H1 (cell line): ENCODE results near the gene NOM1. TPM values are rescaled to one million over a fixed set of nuclear protein-coding genes. Genes with fewer than 3 reads are reported as not detected.

ENCODE experiments used
- CTCF ChIA-PET: fragments of 300-600 bp; sonication (Branson Sonifier 250); formaldehyde crosslinking; loops from one replicate; lab custom pipeline; 2021; ENCODE audit not compliant: partially characterized antibody; lab: Charles Lee
- POLR2A ChIA-PET: fragments of 300-600 bp; sonication (Branson Sonifier 250); formaldehyde crosslinking; loops from one replicate; lab custom pipeline; 2021; ENCODE audit warnings: inconsistent platforms; ENCODE audit not compliant: partially characterized antibody; lab: Charles Lee
- DNase-seq, 2 experiments: peaks; one replicate each; pipeline versions ENCODE4 v3.0.0 to v3.0.0-alpha.2; 2010 to 2022; ENCODE audit warnings: low spot score in 2 of 2, low read depth in 1 of 2, mixed read lengths in 1 of 2
- FAIRE-seq: peaks from 2 replicates; lab custom pipeline; 2011; peaks lifted over from hg19 to GRCh38; lab: Jason Lieb, UNC
- H2AFZ ChIP-seq: 2 replicates; pipeline ENCODE4 v1.8.1; 2012; ENCODE audit warnings: low read length, inconsistent platforms
- H2AK5ac ChIP-seq: 2 replicates; pipeline ENCODE4 v1.6.1; 2013; ENCODE audit warnings: low read depth, low read length
- H2BK120ac ChIP-seq: replicated peaks from 2 replicates; pipeline ENCODE3; 2013; ENCODE audit warnings: low read depth, low read length, inconsistent platforms
- H2BK12ac ChIP-seq: 2 replicates; pipeline ENCODE4 v1.6.1; 2013; ENCODE audit warnings: low read depth, low read length
- H2BK15ac ChIP-seq: 2 replicates; pipeline ENCODE4 v1.6.1; 2013; ENCODE audit warnings: low read length
- H2BK20ac ChIP-seq: 2 replicates; pipeline ENCODE4 v1.6.1; 2013; ENCODE audit warnings: low read length
- H2BK5ac ChIP-seq: 2 replicates; pipeline ENCODE4 v1.6.1; 2013; ENCODE audit warnings: low read depth, low read length
- H3K14ac ChIP-seq: 2 replicates; pipeline ENCODE4 v1.6.1; 2013; ENCODE audit warnings: inconsistent platforms; ENCODE audit not compliant: insufficient read length
- H3K18ac ChIP-seq: 2 replicates; pipeline ENCODE4 v1.6.1; 2013; ENCODE audit warnings: low read length; ENCODE audit errors: extremely low read depth
- H3K23ac ChIP-seq: 2 replicates; pipeline ENCODE4 v1.6.1; 2013; ENCODE audit warnings: inconsistent platforms; ENCODE audit not compliant: insufficient read length
- H3K23me2 ChIP-seq: 2 replicates; pipeline ENCODE4 v1.6.1; 2013; ENCODE audit warnings: low read depth, low read length
- H3K27ac ChIP-seq: 2 replicates; pipeline ENCODE4 v1.6.1; 2011; ENCODE audit warnings: low read depth, low read length, inconsistent platforms
- H3K27me3 ChIP-seq, 4 experiments: replicated peaks in 1 of 4; 1 replicate in 1 of 4; 2 replicates in 3 of 4; pipeline versions ENCODE4 v1.6.1 to v1.8.1; 2011 to 2013; ENCODE audit warnings: low read length in 3 of 4, mild to moderate bottlenecking in 3 of 4, inconsistent platforms in 2 of 4, mixed read lengths in 2 of 4, moderate library complexity in 1 of 4; ENCODE audit not compliant: control insufficient read depth in 3 of 4, insufficient read depth in 3 of 4; ENCODE audit errors: extremely low read depth in 1 of 4
- H3K36me3 ChIP-seq, 4 experiments: 2 replicates each; pipeline versions ENCODE4 v1.6.1 to v1.8.1; 2011 to 2013; ENCODE audit warnings: mild to moderate bottlenecking in 4 of 4, low read length in 3 of 4, moderate library complexity in 2 of 4, control low read depth in 1 of 4, inconsistent platforms in 1 of 4; ENCODE audit not compliant: insufficient read depth in 4 of 4, control insufficient read depth in 2 of 4
- H3K4ac ChIP-seq: replicated peaks from 2 replicates; pipeline ENCODE3; 2013; ENCODE audit warnings: low read length, low read depth, mixed read lengths, inconsistent platforms; ENCODE audit not compliant: insufficient read length
- H3K4me1 ChIP-seq, 4 experiments: replicated peaks in 1 of 4; 1 replicate in 1 of 4; 2 replicates in 3 of 4; pipeline versions ENCODE4 v1.6.1 to v1.8.1; 2011 to 2013; ENCODE audit warnings: low read length in 3 of 4, inconsistent platforms in 2 of 4, mixed read lengths in 1 of 4; ENCODE audit not compliant: insufficient read depth in 4 of 4, control insufficient read depth in 3 of 4
- H3K4me2 ChIP-seq, 2 experiments: 2 replicates each; pipeline versions ENCODE4 v1.6.1 to v1.8.1; 2011 to 2013; ENCODE audit warnings: low read depth in 2 of 2, low read length in 2 of 2, control low read depth in 1 of 2, inconsistent platforms in 1 of 2, mild to moderate bottlenecking in 1 of 2; ENCODE audit not compliant: insufficient read depth in 1 of 2
- H3K4me3 ChIP-seq, 4 experiments: fragments of 200-600, 300-600 bp in 1 of 4; sonication (generic), shearing (Covaris generic), sonication (Bioruptor Twin) in 1 of 4; 2 replicates each; pipeline versions ENCODE4 v1.5.1 to v1.8.1; 2011 to 2016; ENCODE audit warnings: low read length in 4 of 4, low read depth in 3 of 4, control low read depth in 2 of 4, inconsistent platforms in 2 of 4, mild to moderate bottlenecking in 2 of 4, mixed read lengths in 1 of 4, moderate library complexity in 1 of 4; ENCODE audit not compliant: insufficient read depth in 2 of 4; ENCODE audit errors: extremely low read depth in 1 of 4
- H3K56ac ChIP-seq: replicated peaks from 2 replicates; pipeline ENCODE3; 2013; ENCODE audit warnings: low read depth, mild to moderate bottlenecking, mixed read lengths, low read length, inconsistent platforms; ENCODE audit not compliant: insufficient read length
- H3K79me1 ChIP-seq: 2 replicates; pipeline ENCODE4 v1.6.1; 2013; ENCODE audit warnings: low read depth, low read length, control low read depth
- H3K79me2 ChIP-seq, 2 experiments: 2 replicates each; pipeline versions ENCODE4 v1.6.1 to v1.8.1; 2012 to 2013; ENCODE audit warnings: low read length in 2 of 2, mild to moderate bottlenecking in 2 of 2, inconsistent platforms in 1 of 2; ENCODE audit not compliant: insufficient read depth in 2 of 2, control insufficient read depth in 1 of 2
- H3K9ac ChIP-seq, 4 experiments: replicated peaks in 1 of 4; 1 replicate in 1 of 4; 2 replicates in 3 of 4; pipeline versions ENCODE4 v1.6.1 to v1.8.1; 2011 to 2013; ENCODE audit warnings: low read depth in 3 of 4, low read length in 3 of 4, control low read depth in 2 of 4, mild to moderate bottlenecking in 2 of 4, moderate library complexity in 2 of 4, inconsistent platforms in 1 of 4; ENCODE audit errors: extremely low read depth in 1 of 4
- H3K9me3 ChIP-seq, 2 experiments: 2 replicates each; pipeline versions ENCODE4 v1.6.1 to v1.8.1; 2012 to 2013; ENCODE audit warnings: mild to moderate bottlenecking in 2 of 2, moderate library complexity in 2 of 2, control low read depth in 1 of 2, inconsistent platforms in 1 of 2, low read depth in 1 of 2, low read length in 1 of 2, mixed read lengths in 1 of 2; ENCODE audit not compliant: insufficient read depth in 2 of 2
- H4K20me1 ChIP-seq, 2 experiments: replicated peaks in 1 of 2; 2 replicates each; pipeline versions ENCODE3 to v1.8.1; 2011 to 2013; ENCODE audit warnings: inconsistent platforms in 2 of 2, low read length in 2 of 2, mild to moderate bottlenecking in 1 of 2; ENCODE audit not compliant: insufficient read depth in 2 of 2, control insufficient read depth in 1 of 2
- H4K5ac ChIP-seq: 2 replicates; pipeline ENCODE4 v1.6.1; 2013; ENCODE audit warnings: low read length, low read depth, mixed read lengths, inconsistent platforms; ENCODE audit not compliant: insufficient read length
- H4K8ac ChIP-seq: 2 replicates; pipeline ENCODE4 v1.8.0; 2013; ENCODE audit warnings: mild to moderate bottlenecking, moderate library complexity, low read length, inconsistent platforms; ENCODE audit not compliant: insufficient read depth; ENCODE audit errors: extremely low read depth
- H4K91ac ChIP-seq: replicated peaks from 2 replicates; pipeline ENCODE3; 2013; ENCODE audit warnings: low read length, mixed read lengths, inconsistent platforms; ENCODE audit not compliant: insufficient read length
- ATF3 ChIP-seq: IDR thresholded peaks from 2 replicates; pipeline ENCODE4 v1.6.1; 2011; ENCODE audit warnings: low read depth, mild to moderate bottlenecking, low read length; ENCODE audit not compliant: insufficient read depth
- CBX5 ChIP-seq: fragments of 300-800, 300-1000 bp; sonication (generic); IDR thresholded peaks from 2 replicates; pipeline ENCODE4 v1.7.1; 2016; ENCODE audit warnings: antibody characterized with exemption, low read length, low read depth
- CHD2 ChIP-seq: IDR thresholded peaks from 2 replicates; pipeline ENCODE4 v1.6.1; 2012; ENCODE audit warnings: low read length, improper control_type of control experiment
- CTCF ChIP-seq, 3 experiments: IDR thresholded peaks; 1 replicate in 2 of 3; 2 replicates in 1 of 3; pipeline versions ENCODE4 v1.5.1 to v1.6.1; 2011; ENCODE audit warnings: low read length in 3 of 3, mild to moderate bottlenecking in 3 of 3, inconsistent platforms in 2 of 3, low read depth in 1 of 3, moderate library complexity in 1 of 3; ENCODE audit not compliant: insufficient read depth in 1 of 3; ENCODE audit errors: control extremely low read depth in 1 of 3
- GABPA ChIP-seq: IDR thresholded peaks from 2 replicates; pipeline ENCODE4 v1.6.1; 2011; ENCODE audit warnings: mild to moderate bottlenecking, low read length, moderate library complexity, borderline replicate concordance; ENCODE audit not compliant: insufficient read depth
- KDM4A ChIP-seq: IDR thresholded peaks from one replicate; pipeline ENCODE4 v1.7.1; 2012; ENCODE audit warnings: low read depth, mild to moderate bottlenecking, moderate library complexity, low read length, inconsistent platforms; ENCODE audit not compliant: severe bottlenecking
- SP4 ChIP-seq: IDR thresholded peaks from 2 replicates; pipeline ENCODE4 v1.6.1; 2012; ENCODE audit warnings: low read length, inconsistent platforms
- TAF1 ChIP-seq: IDR thresholded peaks from 2 replicates; pipeline ENCODE4 v1.6.1; 2011; ENCODE audit warnings: mild to moderate bottlenecking, low read depth, low read length
- TAF7 ChIP-seq: optimal IDR thresholded peaks from 2 replicates; pipeline ENCODE3; 2011; ENCODE audit warnings: low read depth, mild to moderate bottlenecking, inconsistent platforms, low read length, moderate library complexity, borderline replicate concordance
- TCF12 ChIP-seq: IDR thresholded peaks from 2 replicates; pipeline ENCODE4 v1.6.1; 2011; ENCODE audit warnings: low read depth, mild to moderate bottlenecking, low read length
- YY1 ChIP-seq: IDR thresholded peaks from 2 replicates; pipeline ENCODE4 v1.6.1; 2011; ENCODE audit warnings: low read depth, mild to moderate bottlenecking, low read length
- ZNF274 ChIP-seq: IDR thresholded peaks from 2 replicates; pipeline ENCODE4 v1.7.0; 2012; ENCODE audit warnings: low read length, borderline replicate concordance; ENCODE audit errors: extremely low read depth
- WGBS, 2 experiments: shearing (Covaris generic) in 1 of 2; methylation state at CpG; one replicate each; pipeline versions ENCODE4 v1.1.6 to v1.1.7; 2013 to 2015; ENCODE audit warnings: low lambda C conversion rate in 2 of 2, mixed read lengths in 2 of 2, inconsistent platforms in 1 of 2, low coverage in 1 of 2, missing lambda C conversion rate in 1 of 2; ENCODE audit not compliant: insufficient replicate concordance in 2 of 2, insufficient coverage in 1 of 2, insufficient read length in 1 of 2; ENCODE audit errors: extremely low coverage in 1 of 2, missing lambda C conversion rate in 1 of 2; 5-methylcytosine and 5-hydroxymethylcytosine counted together
- polyA plus RNA-seq, 7 experiments: library from polyadenylated mRNA; depleted of rRNA in 3 of 7; stranded (reverse) in 5 of 7; unstranded in 2 of 7; fragments of >200 nt in 5 of 7; fragments of 200-250 nt in 2 of 7; gene quantifications; 1 replicate in 5 of 7; 2 replicates in 1 of 7; 4 replicates in 1 of 7; pipeline versions ENCODE4 v1.2.1 to v1.2.3, GENCODE V29; 2011 to 2013; ENCODE audit warnings: missing spikeins in 2 of 7, mixed read lengths in 2 of 7
- total RNA-seq: library from RNA; stranded (reverse); fragmentation: NEBNext Ultra II Directional; extraction: Animal tissue kit (Norgen Biotek cat#: 25700); gene quantifications from 2 replicates; pipeline ENCODE4 v1.2.1, GENCODE V29; 2021

Gene NOM1
- total and polyA plus RNA-seq, 2 of the 8 experiments (the other 6 are each of a cell fraction or from before 2014, with no cell fraction given): 10.6 to 29.1 TPM

GRCh38 chr7:156962897-156963296 is 13.4 kb downstream of the NOM1 start:
- H2BK20ac ChIP-seq: no peak overlapping the region
- no peak overlapping the region for H3K4me2 ChIP-seq
- no peak overlapping the region for H3K4me3 ChIP-seq
- H2AK5ac ChIP-seq: no peak overlapping the region
- no peaks in the 10 kb centered on the region for H3K4me1 ChIP-seq
- CTCF ChIA-PET: no interaction called here
- no peak overlapping the region for H4K91ac ChIP-seq
- H3K18ac ChIP-seq: no peak overlapping the region
- DNase-seq (no peak), FAIRE-seq (no peak)
- peaks cover 38 to 84% (median 77%) of the 10 kb centered on the region in 4 experiments for H3K36me3 ChIP-seq
- no peaks in the 10 kb centered on the region for H3K9me3 ChIP-seq
- H2BK15ac ChIP-seq: no peak overlapping the region
- no peak overlapping the region for H3K14ac ChIP-seq
- H3K23me2 ChIP-seq: no peaks in the 10 kb centered on the region
- H3K56ac ChIP-seq: no peak overlapping the region
- H4K5ac ChIP-seq: no peak overlapping the region
- H4K20me1 ChIP-seq: peaks cover 6 to 22% of the 10 kb centered on the region in 2 experiments
- no peak overlapping the region for H4K8ac ChIP-seq
- H3K23ac ChIP-seq: no peak overlapping the region
- no peak overlapping the region for H3K27ac ChIP-seq
- H3K27me3 ChIP-seq: no peaks in the 10 kb centered on the region
- POLR2A ChIA-PET: interaction anchor here (0.8 kb wide), 1 partner anchor 11 kb away, joined by 3 read pairs; no protein-coding TSS in a partner anchor
- peaks cover 3% of the 10 kb centered on the region for H3K79me1 ChIP-seq
- 94% methylated on average over 16 of the region's 16 CpGs; no CpG with 5 or more reads in 1 of the 2 experiments for WGBS, 2 experiments
- H3K9ac ChIP-seq: no peak overlapping the region
- peaks cover 0 to 3% of the 10 kb centered on the region in 2 experiments; a peak in 1 of 4 replicates for H3K79me2 ChIP-seq
- H2BK5ac ChIP-seq: no peak overlapping the region
- H3K4ac ChIP-seq: no peak overlapping the region
- H2BK120ac ChIP-seq: no peak overlapping the region
- no peak overlapping the region for H2BK12ac ChIP-seq
- H2AFZ ChIP-seq: no peak overlapping the region
- TF ChIP-seq YY1 (no peak), TAF7 (no peak), CTCF (IDR thresholded peaks at IDR 0.05; ENCODE audit: control extremely low read depth in 1 of 3, insufficient read depth in 1 of 3, low read depth in 1 of 3, low read length in 3 of 3) (no peak), TCF12 (no peak), ZNF274 (no peak), CBX5 (no peak), KDM4A (no peak), GABPA (no peak), TAF1 (no peak), CHD2 (no peak), SP4 (no peak), ATF3 (no peak)
